Small intestine (tissue), 7 donors: ENCODE results near the gene SRC. TPM values are rescaled to one million over a fixed set of nuclear protein-coding genes. Genes with fewer than 3 reads are reported as not detected.
A peak's percentile ranks its signal among the peaks of the same experiment; 100 is the strongest.

Experiments
- DNase-seq, 2 donors: peaks; one replicate each; pipeline versions ENCODE4 v3.0.0 to v3.0.0-alpha.2; 2013
- FAIRE-seq: peaks from 2 replicates; lab custom pipeline; 2012; peaks lifted over from hg19 to GRCh38; lab: Jason Lieb, UNC
- H3K27ac ChIP-seq, 3 donors: one replicate each; pipeline ENCODE4 v1.5.1; 2013; ENCODE audit warnings: low read length in 2 of 3, mild to moderate bottlenecking in 2 of 3, control low read depth in 1 of 3, inconsistent platforms in 1 of 3, low read depth in 1 of 3, moderate library complexity in 1 of 3
- H3K27me3 ChIP-seq, 3 donors: one replicate each; pipeline ENCODE4 v1.6.1; 2013; ENCODE audit warnings: low read length in 3 of 3, inconsistent platforms in 1 of 3; ENCODE audit not compliant: control insufficient read depth in 3 of 3, insufficient read depth in 3 of 3
- H3K36me3 ChIP-seq, 3 donors: one replicate each; pipeline ENCODE4 v1.6.1; 2013; ENCODE audit warnings: low read length in 3 of 3, inconsistent platforms in 1 of 3, low read depth in 1 of 3, mild to moderate bottlenecking in 1 of 3, moderate library complexity in 1 of 3; ENCODE audit not compliant: control insufficient read depth in 3 of 3, insufficient read depth in 2 of 3
- H3K4me1 ChIP-seq, 3 donors: one replicate each; pipeline ENCODE4 v1.6.1; 2013; ENCODE audit warnings: low read length in 2 of 3, inconsistent platforms in 1 of 3, low read depth in 1 of 3, mild to moderate bottlenecking in 1 of 3, moderate library complexity in 1 of 3; ENCODE audit not compliant: control insufficient read depth in 3 of 3, insufficient read depth in 2 of 3
- H3K4me3 ChIP-seq, 3 donors: one replicate each; pipeline ENCODE4 v1.5.1; 2013; ENCODE audit warnings: low read length in 3 of 3, control low read depth in 1 of 3, inconsistent platforms in 1 of 3, low read depth in 1 of 3, mild to moderate bottlenecking in 1 of 3, moderate library complexity in 1 of 3
- H3K9me3 ChIP-seq, 2 donors: one replicate each; pipeline ENCODE4 v1.6.1; 2013; ENCODE audit warnings: low read depth in 1 of 2, low read length in 1 of 2; ENCODE audit not compliant: control insufficient read depth in 2 of 2, insufficient read depth in 1 of 2
- WGBS, 3 donors: extraction: QIAGEN DNeasy Blood & Tissue Kit; methylation state at CpG; one replicate each; pipeline ENCODE4 v1.1.7; 2013; 5-methylcytosine and 5-hydroxymethylcytosine counted together
- polyA plus RNA-seq, 4 donors: library from polyadenylated mRNA; stranded (reverse) in 3 of 4; unstranded in 1 of 4; fragments of 200-250 nt in 3 of 4; fragments of 120-200 nt in 1 of 4; gene quantifications; one replicate each; pipeline versions ENCODE4 v1.2.1 to v1.2.3, GENCODE V29; 2013
- donor health status: healthy with polysubstance abuse.
- donor health status: control.
- donor health status: control.
- donor health status: Bipolar disorder and iron deficiency.
- donor health status: healthy.

The SRC gene
- polyA plus RNA-seq, 4 donors: 70.8 to 173 (median 95.3) TPM

- no peak for DNase-seq
- Histone ChIP-seq H3K27ac (no peak overlapping the region), H3K27me3 (no peaks in the 10 kb centered on the region), H3K4me3 (no peak overlapping the region), H3K36me3 (peaks cover 0 to 62% (median 5%) of the 10 kb centered on the region in 3 donors), H3K4me1 (peaks cover 0 to 20% (median 2%) of the 10 kb centered on the region in 3 donors), H3K9me3 (no peaks in the 10 kb centered on the region)
- FAIRE-seq: no peak
- 89 to 95% (median 90%) methylated on average over 4 of the region's 4 CpGs for WGBS, 3 donors
Measured at GRCh38 chr20:37375227-37375626, 29.3 kb downstream of the SRC start.

DNA sequence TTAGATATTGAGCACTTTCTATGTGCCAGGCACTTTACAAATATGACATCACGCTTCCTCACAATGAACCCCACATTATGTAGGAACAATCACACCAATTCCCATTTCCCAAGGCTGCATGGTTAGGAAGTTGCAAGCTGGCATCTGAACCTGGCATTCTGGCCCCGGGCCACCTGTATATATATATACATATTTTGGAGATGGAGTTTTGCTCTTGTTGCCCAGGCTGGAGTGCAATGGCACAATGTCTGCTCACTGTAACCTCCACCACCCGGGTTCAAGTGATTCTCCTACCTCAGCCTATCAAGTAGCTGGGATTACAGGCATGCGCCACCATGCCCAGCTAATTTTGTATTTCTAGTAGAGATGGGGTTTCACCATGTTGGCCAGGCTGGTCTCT is 30.4 kb downstream of the SRC start:
- Histone ChIP-seq H3K4me1 (peaks cover 0 to 31% (median 2%) of the 10 kb centered on the region in 3 donors), H3K36me3 (peaks cover 0 to 61% (median 5%) of the 10 kb centered on the region in 3 donors), H3K4me3 (no peak overlapping the region), H3K9me3 (no peaks in the 10 kb centered on the region), H3K27me3 (no peaks in the 10 kb centered on the region), H3K27ac (no peak overlapping the region)
- FAIRE-seq (no peak), DNase-seq (no peak)
- WGBS, 3 donors: 94 to 98% (median 95%) methylated on average over 4 of the region's 4 CpGs

DNA sequence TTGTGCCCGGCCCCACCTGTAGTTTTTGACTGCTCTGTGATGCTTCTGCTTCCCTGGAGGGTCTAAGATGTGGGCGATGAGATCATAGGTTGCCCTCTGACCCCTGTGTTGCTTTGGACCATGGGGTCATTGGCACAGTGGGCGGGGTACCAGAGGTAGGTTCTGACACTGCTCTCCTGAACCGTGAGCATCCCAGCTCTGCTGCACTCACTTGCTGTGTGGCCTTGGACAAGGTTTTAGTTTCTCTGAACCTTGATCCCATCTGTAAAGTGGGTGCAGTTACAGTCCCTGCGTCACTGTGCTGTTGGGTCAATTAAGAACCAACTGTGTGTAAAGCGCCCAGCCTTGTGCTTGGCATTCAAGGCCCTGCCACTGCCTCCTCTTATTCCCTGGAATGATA is 30.9 kb downstream of the SRC start:
- H3K36me3 ChIP-seq: peaks cover 0 to 64% (median 5%) of the 10 kb centered on the region in 3 donors
- 73 to 85% (median 81%) methylated on average over 6 of the region's 6 CpGs for WGBS, 3 donors
- H3K4me1 ChIP-seq: peaks cover 0 to 36% (median 2%) of the 10 kb centered on the region in 3 donors
- peak in 1 of 2 donors; percentile 37 for DNase-seq
- no peak for FAIRE-seq
- H3K9me3 ChIP-seq: no peaks in the 10 kb centered on the region
- no peaks in the 10 kb centered on the region for H3K27me3 ChIP-seq
- H3K27ac ChIP-seq: peak overlapping the region in 1 of 3 donors; percentile 0
- no peak overlapping the region for H3K4me3 ChIP-seq

DNA sequence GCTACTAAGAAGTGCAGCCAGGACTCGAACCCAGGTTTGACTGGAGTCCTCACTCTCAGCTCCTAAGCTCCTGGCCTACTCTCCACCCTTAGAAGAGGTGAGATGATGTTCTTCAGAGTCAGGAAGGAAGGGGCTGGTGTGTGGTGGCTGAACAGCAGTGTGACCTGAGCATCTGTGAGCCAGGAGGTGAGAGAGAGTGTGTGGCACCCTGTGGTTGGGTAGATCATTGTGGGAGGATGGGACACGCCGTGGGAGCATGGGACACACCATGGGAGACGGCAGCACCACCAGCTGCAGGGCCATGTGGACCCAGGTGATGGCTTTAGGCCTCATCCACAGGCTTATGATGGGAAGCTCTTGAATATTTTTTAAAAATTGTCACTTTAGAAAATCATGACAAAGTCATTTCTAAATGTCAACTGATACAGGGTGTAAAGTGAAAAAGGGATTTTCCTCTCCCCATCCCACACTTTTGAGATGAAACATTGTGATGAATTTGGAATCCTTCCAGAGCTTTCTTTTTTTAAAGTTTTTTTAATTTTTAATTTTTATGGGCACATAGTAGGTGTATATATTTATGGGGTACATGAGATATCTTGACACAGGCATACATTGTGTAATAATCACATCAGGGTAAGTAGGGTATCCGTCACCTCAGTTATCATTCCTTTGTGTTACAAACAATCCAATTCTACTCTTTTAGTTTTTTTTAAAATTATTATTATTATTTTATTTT is 31.6 kb downstream of the SRC start:
- Histone ChIP-seq H3K4me3 (no peak overlapping the region), H3K27me3 (no peaks in the 10 kb centered on the region), H3K4me1 (peaks cover 0 to 42% (median 4%) of the 10 kb centered on the region in 3 donors), H3K9me3 (no peaks in the 10 kb centered on the region), H3K36me3 (peaks cover 0 to 68% (median 5%) of the 10 kb centered on the region in 3 donors), H3K27ac (peak overlapping the region in 2 of 3 donors; percentile 0 to 87)
- FAIRE-seq (no peak), DNase-seq (no peak)
- 76 to 81% (median 80%) methylated on average over 5 of the region's 5 CpGs for WGBS, 3 donors

- Histone ChIP-seq H3K9me3 (no peaks in the 10 kb centered on the region), H3K27ac (peak overlapping the region in 1 of 3 donors; percentile 87), H3K4me1 (peaks cover 0 to 47% (median 4%) of the 10 kb centered on the region in 3 donors), H3K27me3 (no peaks in the 10 kb centered on the region), H3K4me3 (no peak overlapping the region), H3K36me3 (peaks cover 0 to 75% (median 5%) of the 10 kb centered on the region in 3 donors)
- 89 to 92% (median 90%) methylated on average over 6 of the region's 6 CpGs for WGBS, 3 donors
- no peak for DNase-seq
- no peak for FAIRE-seq
Measured at GRCh38 chr20:37378420-37378784, 32.5 kb downstream of the SRC start.

DNA sequence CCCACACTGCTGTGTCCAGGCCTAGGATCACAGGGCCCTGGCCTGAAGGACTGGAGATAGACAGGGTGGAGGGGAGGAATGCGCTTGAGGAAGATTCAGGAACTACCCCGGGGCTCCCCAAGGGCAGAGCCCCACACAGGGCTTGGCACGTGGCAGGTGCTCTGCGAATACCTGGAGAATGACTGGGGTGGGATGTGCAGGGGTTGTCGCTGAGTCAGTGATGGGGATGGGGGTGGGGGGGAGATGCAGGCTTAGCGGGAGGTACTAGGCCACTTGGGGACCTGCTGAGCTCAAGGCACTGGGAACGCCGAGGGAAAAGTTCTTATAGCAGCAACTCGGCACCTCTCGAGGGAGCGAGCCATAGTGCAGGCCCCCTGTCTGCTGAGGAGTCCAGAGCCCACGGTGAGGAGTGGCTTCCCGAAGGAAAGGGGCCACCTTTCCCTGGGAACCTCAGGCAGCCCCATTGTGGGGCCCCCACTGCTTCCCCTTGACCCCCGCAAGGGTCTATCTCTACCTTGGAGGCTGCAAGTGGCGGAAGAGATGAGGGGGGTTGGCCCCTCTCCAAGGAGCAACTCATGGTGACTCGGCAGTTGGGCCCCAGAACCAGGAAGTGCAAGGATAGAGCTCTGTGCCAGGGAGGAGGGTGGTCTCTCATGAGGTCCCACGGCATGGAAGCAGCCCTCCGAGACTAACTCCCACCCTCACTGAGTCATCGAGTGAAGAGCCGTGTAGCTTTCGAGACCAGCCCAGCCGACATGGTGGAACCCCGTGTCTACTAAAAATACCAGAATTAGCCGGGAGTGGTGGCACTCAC is 33.1 kb downstream of the SRC start:
- Histone ChIP-seq H3K4me1 (peaks cover 0 to 47% (median 4%) of the 10 kb centered on the region in 3 donors), H3K9me3 (no peaks in the 10 kb centered on the region), H3K4me3 (no peak overlapping the region), H3K27ac (peak overlapping the region; percentile 47 to 87 (median 62)), H3K36me3 (peaks cover 0 to 80% (median 5%) of the 10 kb centered on the region in 3 donors), H3K27me3 (no peaks in the 10 kb centered on the region)
- FAIRE-seq (no peak), DNase-seq (peak; percentile 26 to 72)
- 57 to 67% (median 58%) methylated on average over 24 of the region's 24 CpGs for WGBS, 3 donors

GRCh38 chr20:37379967-37380828 is 34.3 kb downstream of the SRC start:
- no peaks in the 10 kb centered on the region for H3K9me3 ChIP-seq
- 30 to 69% (median 42%) methylated on average over 13 to 14 of the region's 14 CpGs for WGBS, 3 donors
- no peak overlapping the region for H3K4me3 ChIP-seq
- peak; percentile 86 to 93 for DNase-seq
- no peaks in the 10 kb centered on the region for H3K27me3 ChIP-seq
- H3K4me1 ChIP-seq: peaks cover 0 to 49% (median 4%) of the 10 kb centered on the region in 3 donors
- no peak for FAIRE-seq
- peaks cover 4 to 76% (median 5%) of the 10 kb centered on the region in 3 donors for H3K36me3 ChIP-seq
- peak overlapping the region; percentile 66 to 87 (median 83) for H3K27ac ChIP-seq
